Hepatocyte (in vitro differentiated cells): ENCODE data around the gene PRPF38A.

ENCODE experiments used
- EZH2 ChIP-seq: fragments of 200-600 bp; sonication (generic); IDR thresholded peaks from 2 replicates; pipeline ENCODE4 v1.6.1; 2016; ENCODE audit warnings: antibody characterized with exemption, mild to moderate bottlenecking, borderline replicate concordance
- EZH2phosphoT487 ChIP-seq: fragments of 200-600 bp; sonication (generic); IDR thresholded peaks from one replicate; pipeline ENCODE4 v1.6.1; 2018; ENCODE audit warnings: antibody characterized with exemption, mild to moderate bottlenecking, low read depth, moderate library complexity; ENCODE audit not compliant: unreplicated experiment, severe bottlenecking
- TF ChIP-seq, protein P1 (sequence below): fragments of 200-600 bp; sonication (generic); IDR thresholded peaks from 2 replicates; pipeline ENCODE4 v1.5.1; 2016; ENCODE audit warnings: antibody characterized with exemption, mild to moderate bottlenecking; ENCODE audit not compliant: poor library complexity

DNA sequence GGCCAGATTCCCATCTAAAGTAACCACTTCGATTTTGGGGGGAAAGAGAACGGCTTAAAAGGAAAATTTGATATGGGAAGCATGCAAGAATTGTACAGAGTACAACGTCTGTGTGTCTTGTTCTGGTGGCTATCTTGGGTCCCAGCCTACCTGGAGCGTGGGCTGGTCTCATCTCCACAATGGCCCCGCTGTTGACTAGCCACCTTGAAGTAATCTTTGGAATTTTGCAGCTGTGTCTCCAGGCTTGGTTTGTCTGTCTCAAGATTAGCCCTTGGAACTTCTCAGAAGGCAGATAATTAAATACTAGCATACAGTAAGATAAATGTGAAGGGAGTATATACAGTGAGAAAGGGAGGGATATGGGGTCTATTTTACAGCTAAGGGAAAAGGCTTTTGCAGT is 37.1 kb upstream of the PRPF38A start:
- TF ChIP-seq, protein P1, sequence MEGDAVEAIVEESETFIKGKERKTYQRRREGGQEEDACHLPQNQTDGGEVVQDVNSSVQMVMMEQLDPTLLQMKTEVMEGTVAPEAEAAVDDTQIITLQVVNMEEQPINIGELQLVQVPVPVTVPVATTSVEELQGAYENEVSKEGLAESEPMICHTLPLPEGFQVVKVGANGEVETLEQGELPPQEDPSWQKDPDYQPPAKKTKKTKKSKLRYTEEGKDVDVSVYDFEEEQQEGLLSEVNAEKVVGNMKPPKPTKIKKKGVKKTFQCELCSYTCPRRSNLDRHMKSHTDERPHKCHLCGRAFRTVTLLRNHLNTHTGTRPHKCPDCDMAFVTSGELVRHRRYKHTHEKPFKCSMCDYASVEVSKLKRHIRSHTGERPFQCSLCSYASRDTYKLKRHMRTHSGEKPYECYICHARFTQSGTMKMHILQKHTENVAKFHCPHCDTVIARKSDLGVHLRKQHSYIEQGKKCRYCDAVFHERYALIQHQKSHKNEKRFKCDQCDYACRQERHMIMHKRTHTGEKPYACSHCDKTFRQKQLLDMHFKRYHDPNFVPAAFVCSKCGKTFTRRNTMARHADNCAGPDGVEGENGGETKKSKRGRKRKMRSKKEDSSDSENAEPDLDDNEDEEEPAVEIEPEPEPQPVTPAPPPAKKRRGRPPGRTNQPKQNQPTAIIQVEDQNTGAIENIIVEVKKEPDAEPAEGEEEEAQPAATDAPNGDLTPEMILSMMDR = no peak
- no peak for TF ChIP-seq EZH2
- TF ChIP-seq EZH2phosphoT487 = no peak
